Myocyte (in vitro differentiated cells): Measurements from ENCODE around the gene DAPK3. TPM values are rescaled to one million over a fixed set of nuclear protein-coding genes. Genes with fewer than 3 reads are reported as not detected.

Source experiments
- DNase-seq: peaks from one replicate; pipeline ENCODE4 v3.0.0-alpha.2; 2012; ENCODE audit warnings: low read depth
- microRNA counts: library from miRNA; unstranded; fragments of <30 nt; microRNA quantifications from one replicate; lab custom pipeline; 2016
- microRNA-seq: library from miRNA; unstranded; fragments of <30 nt; microRNA quantifications from one replicate; pipeline ENCODE4, GENCODE V29; 2016
- total RNA-seq: library from RNA; depleted of rRNA; stranded (reverse); fragments of >200 nt; gene quantifications from 2 replicates; pipeline ENCODE4 v1.2.3, GENCODE V29; 2014

DAPK3 gene
- total RNA-seq, 1 donor from 2014 or later = 193 TPM

- DNase-seq = no peak
These were observed 51.1 kb downstream of the DAPK3 start for GRCh38 chr19:3919793-3920192.

GRCh38 chr19:3916033-3916432 is 54.9 kb downstream of the DAPK3 start:
- no peak for DNase-seq

- DNase-seq = no peak
These were observed 56.7 kb downstream of the DAPK3 start for GRCh38 chr19:3914199-3914598.

GRCh38 chr19:3910105-3910504 is 60.8 kb downstream of the DAPK3 start:
- no peak for DNase-seq

MicroRNAs encoded within 50 kb of the gene (microRNA counts, 767-probe panel; counts per million panel counts)
- not detected for microRNA hsa-miR-637 (lab: Ali Mortazavi, UCI)

Small RNA genes within 50 kb of the gene (microRNA-seq; reads per million reads assigned to microRNA genes)
- not detected for gene MIR637

Other genes with a start within 250 kb of the DAPK3 start
- gene APBA3, start 209.4 kb downstream of the DAPK3 start, total RNA-seq = 23.3 and 35.0 TPM in 2 replicates
- 30.4 and 41.9 TPM in 2 replicates for gene MRPL54, start 208.4 kb downstream of the DAPK3 start, total RNA-seq
- gene RAX2, start 198.9 kb downstream of the DAPK3 start, total RNA-seq = not detected in 2 replicates
- gene MATK, start 184.7 kb downstream of the DAPK3 start, total RNA-seq = not detected in 2 replicates
- not detected in 2 replicates for gene ZFR2, start 102.1 kb downstream of the DAPK3 start, total RNA-seq
- gene ATCAY, start 90.4 kb downstream of the DAPK3 start, total RNA-seq = not detected in 2 replicates
- 31.9 and 75.7 TPM in 2 replicates for gene NMRK2, start 38.0 kb downstream of the DAPK3 start, total RNA-seq
- 2,539 and 2,715 TPM in 2 replicates for gene EEF2, start 14.4 kb upstream of the DAPK3 start, total RNA-seq
- gene PIAS4, start 36.6 kb upstream of the DAPK3 start, total RNA-seq = 18.0 and 22.2 TPM in 2 replicates
- 30.1 and 37.1 TPM in 2 replicates for gene ZBTB7A, start 95.8 kb upstream of the DAPK3 start, total RNA-seq
- gene MAP2K2, start 153.0 kb upstream of the DAPK3 start, total RNA-seq = 201 and 224 TPM in 2 replicates
- gene CREB3L3, start 182.5 kb upstream of the DAPK3 start, total RNA-seq = not detected in 2 replicates
- gene SIRT6, start 211.5 kb upstream of the DAPK3 start, total RNA-seq = 19.3 and 22.4 TPM in 2 replicates
- gene ANKRD24, start 211.6 kb upstream of the DAPK3 start, total RNA-seq = 0.53 and 1.4 TPM in 2 replicates